ENCODE data around the gene PIGS.
A peak's percentile ranks its signal among the peaks of the same experiment; 100 is the strongest.

PIGS gene

GRCh38 chr17:28550858-28551257 is 20.5 kb downstream of the PIGS start:
- DNase-seq (ENCODE audit: low spot score): no peak

GRCh38 chr17:28549236-28550132 is 21.8 kb downstream of the PIGS start:
- DNase-seq (ENCODE audit: low spot score): no peak

GRCh38 chr17:28548417-28549130 is 22.8 kb downstream of the PIGS start:
- DNase-seq (ENCODE audit: low spot score): no peak

- peak; percentile 78 for DNase-seq (ENCODE audit: low spot score)
Measured at GRCh38 chr17:28547623-28548416, 23.5 kb downstream of the PIGS start.

- DNase-seq (ENCODE audit: low spot score): no peak
Measured at GRCh38 chr17:28547096-28547622, 24.2 kb downstream of the PIGS start.

GRCh38 chr17:28545787-28546415 is 25.4 kb downstream of the PIGS start:
- DNase-seq (ENCODE audit: low spot score): no peak

GRCh38 chr17:28545141-28545503 is 26.2 kb downstream of the PIGS start:
- DNase-seq (ENCODE audit: low spot score): no peak

GRCh38 chr17:28544402-28545140 is 26.8 kb downstream of the PIGS start:
- DNase-seq (ENCODE audit: low spot score): no peak

- no peak for DNase-seq (ENCODE audit: low spot score)
Measured at GRCh38 chr17:28541439-28541838, 29.9 kb downstream of the PIGS start.

- no peak for DNase-seq (ENCODE audit: low spot score)
Measured at GRCh38 chr17:28540231-28540630, 31.1 kb downstream of the PIGS start.

- no peak for DNase-seq (ENCODE audit: low spot score)
Measured at GRCh38 chr17:28538296-28538895, 32.9 kb downstream of the PIGS start.

GRCh38 chr17:28537219-28537610 is 34.1 kb downstream of the PIGS start:
- no peak for DNase-seq (ENCODE audit: low spot score)

GRCh38 chr17:28536532-28537218 is 34.6 kb downstream of the PIGS start:
- DNase-seq (ENCODE audit: low spot score): no peak

- no peak for DNase-seq (ENCODE audit: low spot score)
Measured at GRCh38 chr17:28534740-28535375, 36.5 kb downstream of the PIGS start.

- DNase-seq (ENCODE audit: low spot score): no peak
Measured at GRCh38 chr17:28533091-28533807, 38.1 kb downstream of the PIGS start.

- DNase-seq (ENCODE audit: low spot score): no peak
Measured at GRCh38 chr17:28532050-28532960, 39.0 kb downstream of the PIGS start.

GRCh38 chr17:28530926-28531325 is 40.4 kb downstream of the PIGS start:
- no peak for DNase-seq (ENCODE audit: low spot score)

- no peak for DNase-seq (ENCODE audit: low spot score)
Measured at GRCh38 chr17:28530250-28530649, 41.1 kb downstream of the PIGS start.
